MCF 10A (cell line): ENCODE data around the gene DDX23. TPM values are rescaled to one million over a fixed set of nuclear protein-coding genes. Genes with fewer than 3 reads are reported as not detected.

Experiments used
- BruUV-seq: library from RNA; stranded (reverse); fragments of 400-500 nt; replicated peaks from 2 replicates; lab custom pipeline; 2021; lab: Mats Ljungman, UMichigan
- CTCF ChIA-PET: fragments of 300-600 bp; sonication (Branson Sonifier 250); formaldehyde crosslinking; extraction: SDS; loops from one replicate; lab custom pipeline; 2021; ENCODE audit warnings: antibody characterized with exemption, inconsistent platforms; lab: Yijun Ruan, JAX
- POLR2A ChIA-PET: fragments of 300-600, 350-650 bp; sonication (Branson Sonifier 250); formaldehyde crosslinking; extraction: SDS; loops from one replicate; lab custom pipeline; 2020; ENCODE audit warnings: antibody characterized with exemption, inconsistent platforms; lab: Yijun Ruan, JAX
- DNase-seq: peaks from one replicate; pipeline ENCODE4 v3.0.0-alpha.2; 2018; ENCODE audit not compliant: unreplicated experiment
- H3K27ac Mint-ChIP-seq: one replicate; pipeline ENCODE4 v1.8.0; 2022; ENCODE audit warnings: mild to moderate bottlenecking, low read depth, mixed read lengths; ENCODE audit not compliant: unreplicated experiment
- H3K27me3 Mint-ChIP-seq: one replicate; pipeline ENCODE4 v1.8.0; 2022; ENCODE audit warnings: mixed read lengths; ENCODE audit not compliant: insufficient read depth, unreplicated experiment
- H3K36me3 Mint-ChIP-seq: one replicate; pipeline ENCODE4 v1.8.0; 2022; ENCODE audit warnings: mild to moderate bottlenecking, moderate library complexity, mixed read lengths; ENCODE audit not compliant: insufficient read depth, unreplicated experiment
- H3K4me1 Mint-ChIP-seq: one replicate; pipeline ENCODE4 v1.8.0; 2022; ENCODE audit warnings: mixed read lengths; ENCODE audit not compliant: insufficient read depth, unreplicated experiment
- H3K4me3 Mint-ChIP-seq: one replicate; pipeline ENCODE4 v1.8.0; 2022; ENCODE audit warnings: mild to moderate bottlenecking, moderate library complexity, mixed read lengths; ENCODE audit not compliant: unreplicated experiment
- H3K9me3 Mint-ChIP-seq: one replicate; pipeline ENCODE4 v1.8.0; 2022; ENCODE audit warnings: mixed read lengths; ENCODE audit not compliant: unreplicated experiment
- CTCF ChIP-seq: fragments of 200-600 bp; IDR thresholded peaks from one replicate; pipeline ENCODE4 v1.8.0; 2022; ENCODE audit warnings: antibody characterized with exemption, mild to moderate bottlenecking; ENCODE audit not compliant: unreplicated experiment
- intact Hi-C: fragments of 100-400 bp; cut with micrococcal nuclease; formaldehyde crosslinking; loops from 2 replicates; pipeline ENCODE4 v1.14.1; 2022
- total RNA-seq: library from RNA; stranded (reverse); gene quantifications from 2 replicates; pipeline ENCODE4 v1.2.3, GENCODE V29; 2022

Gene DDX23
- total RNA-seq, 1 experiment from 2014 or later: 88.4 TPM

- peaks cover 22% of the 10 kb centered on the region for H3K4me1 Mint-ChIP-seq
- no peaks in the 10 kb centered on the region for H3K27me3 Mint-ChIP-seq
- no peaks in the 10 kb centered on the region for H3K36me3 Mint-ChIP-seq
- peak; percentile 30 for DNase-seq
- no peak overlapping the region for H3K27ac Mint-ChIP-seq
- intact Hi-C loops: no loop called here
- peak overlapping the region; percentile 85 for H3K4me3 Mint-ChIP-seq
- CTCF ChIA-PET: interaction anchor here (0.6 to 2.6 kb wide), 13 partner anchors 9 to 1604 kb away, joined by 3 to 46 read pairs (median 5); partner anchors contain the start of gene DDX23
- no TSS peak for BruUV-seq
- POLR2A ChIA-PET: interaction anchor here (0.6 to 5.4 kb wide), 9 partner anchors 12 to 1027 kb away, joined by 3 to 45 read pairs (median 4); partner anchors contain the start of genes ADCY6, ARF3, BCDIN3D and DDX23
- no peak for TF ChIP-seq CTCF
- no peaks in the 10 kb centered on the region for H3K9me3 Mint-ChIP-seq
These were observed 35.7 kb downstream of the DDX23 start for GRCh38 chr12:48816143-48816854.

GRCh38 chr12:48815126-48816110, 36.5 kb downstream of the DDX23 start:
- Mint-ChIP-seq H3K36me3 (no peaks in the 10 kb centered on the region), H3K4me3 (peak overlapping the region; percentile 85), H3K27ac (peak overlapping the region; percentile 75), H3K27me3 (no peaks in the 10 kb centered on the region), H3K4me1 (peaks cover 24% of the 10 kb centered on the region), H3K9me3 (no peaks in the 10 kb centered on the region)
- BruUV-seq: no TSS peak
- intact Hi-C loops: no loop called here
- DNase-seq: peak; percentile 90
- no peak for TF ChIP-seq CTCF
- ChIA-PET POLR2A (interaction anchor here (0.6 to 5.4 kb wide), 24 partner anchors 8 to 1581 kb away, joined by 3 to 45 read pairs (median 4); partner anchors contain the start of genes ADCY6, ARF3, CCNT1 and DDX23), CTCF (interaction anchor here (0.6 to 3.7 kb wide), 35 partner anchors 10 to 1604 kb away, joined by 3 to 46 read pairs (median 4); partner anchors contain the start of genes ARF3 and DDX23)

- intact Hi-C loops: no loop called here
- Mint-ChIP-seq H3K9me3 (no peaks in the 10 kb centered on the region), H3K27ac (peak overlapping the region; percentile 75), H3K27me3 (no peaks in the 10 kb centered on the region), H3K4me3 (peak overlapping the region; percentile 85), H3K4me1 (peaks cover 24% of the 10 kb centered on the region), H3K36me3 (no peaks in the 10 kb centered on the region)
- no TSS peak for BruUV-seq
- ChIA-PET POLR2A (interaction anchor here (0.6 to 5.4 kb wide), 23 partner anchors 8 to 1582 kb away, joined by 3 to 45 read pairs (median 4); partner anchors contain the start of genes ADCY6, CCNT1, DDX23 and KANSL2), CTCF (interaction anchor here (0.5 to 3.7 kb wide), 32 partner anchors 11 to 1189 kb away, joined by 3 to 46 read pairs (median 4); partner anchors contain the start of genes ARF3 and DDX23)
- peak; percentile 77 for DNase-seq
- peak; percentile 97 for TF ChIP-seq CTCF
These were observed 37.5 kb downstream of the DDX23 start for GRCh38 chr12:48814262-48815125.
